Fibroblast of skin of left biceps (primary cell): ENCODE measurements around the gene OTOP3.

Experiments
- DNase-seq, 2 experiments: peaks; one replicate each; pipeline ENCODE4 v3.0.0-alpha.2; 2013; ENCODE audit warnings: low read depth in 2 of 2

The OTOP3 gene

DNA sequence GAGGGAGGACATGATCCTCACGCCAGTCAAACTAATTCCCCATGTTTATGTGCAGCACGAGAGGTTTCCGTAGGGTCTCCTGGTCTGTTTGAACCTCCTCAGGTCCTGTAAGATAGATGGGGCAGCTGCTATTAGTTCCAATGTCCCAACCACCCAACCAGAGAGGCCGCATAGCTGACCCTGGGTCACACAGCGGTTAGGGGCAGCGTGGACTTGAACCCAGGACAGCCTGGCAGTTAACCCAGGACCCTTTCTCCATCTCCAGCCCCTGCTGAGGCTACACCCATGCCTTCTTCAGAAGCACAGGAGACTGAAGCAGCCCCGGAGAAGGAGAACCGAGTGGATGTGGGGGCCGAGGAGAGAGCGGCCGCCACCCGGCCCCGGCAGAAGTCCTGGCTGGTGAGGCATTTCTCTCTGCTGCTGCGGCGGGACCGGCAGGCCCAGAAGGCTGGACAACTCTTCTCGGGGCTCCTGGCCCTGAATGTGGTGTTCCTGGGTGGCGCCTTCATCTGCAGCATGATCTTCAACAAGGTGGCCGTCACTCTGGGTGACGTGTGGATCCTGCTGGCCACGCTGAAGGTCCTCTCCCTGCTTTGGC is 5.5 kb downstream of the OTOP3 start:
- DNase-seq = no peak

- DNase-seq = no peak
These were observed 8.3 kb downstream of the OTOP3 start for GRCh38 chr17:74943808-74944522.

- DNase-seq = no peak
These were observed 9.8 kb downstream of the OTOP3 start for GRCh38 chr17:74945543-74945942.

DNA sequence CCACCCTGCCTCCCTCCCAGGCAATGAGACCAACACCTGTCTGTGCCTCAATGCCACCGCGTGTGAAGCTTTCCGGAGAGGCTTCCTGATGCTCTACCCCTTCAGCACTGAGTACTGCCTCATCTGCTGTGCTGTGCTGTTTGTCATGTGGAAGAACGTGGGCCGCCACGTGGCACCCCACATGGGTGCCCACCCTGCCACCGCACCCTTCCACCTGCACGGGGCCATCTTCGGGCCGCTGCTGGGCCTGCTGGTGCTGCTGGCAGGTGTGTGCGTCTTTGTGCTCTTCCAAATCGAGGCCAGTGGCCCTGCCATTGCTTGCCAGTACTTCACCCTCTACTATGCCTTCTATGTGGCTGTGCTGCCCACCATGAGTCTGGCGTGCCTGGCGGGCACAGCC is 10.9 kb downstream of the OTOP3 start:
- no peak for DNase-seq

DNA sequence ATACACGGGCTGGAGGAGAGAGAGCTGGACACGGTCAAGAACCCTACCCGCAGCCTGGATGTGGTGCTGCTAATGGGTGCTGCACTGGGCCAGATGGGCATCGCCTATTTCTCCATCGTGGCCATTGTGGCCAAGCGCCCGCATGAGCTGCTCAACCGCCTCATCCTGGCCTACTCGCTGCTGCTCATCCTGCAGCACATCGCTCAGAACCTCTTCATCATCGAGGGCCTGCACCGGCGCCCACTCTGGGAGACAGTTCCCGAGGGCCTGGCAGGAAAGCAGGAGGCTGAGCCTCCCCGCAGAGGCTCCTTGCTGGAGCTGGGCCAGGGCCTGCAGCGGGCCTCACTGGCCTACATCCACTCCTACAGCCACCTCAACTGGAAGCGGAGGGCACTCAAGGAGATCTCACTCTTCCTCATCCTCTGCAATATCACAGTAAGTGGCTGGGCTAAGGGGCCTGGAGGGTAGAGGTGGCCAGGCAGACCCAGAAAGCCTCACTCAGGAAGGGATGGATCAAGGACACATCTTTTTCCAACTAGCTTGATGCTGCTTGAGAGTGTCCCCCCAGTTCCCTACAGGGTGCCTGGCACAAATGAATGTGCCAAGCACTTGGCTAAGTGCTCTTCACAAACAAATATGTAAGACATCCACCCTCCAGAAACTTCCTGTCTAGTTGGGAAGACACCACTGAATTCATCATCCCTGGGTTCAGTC is 11.5 kb downstream of the OTOP3 start:
- no peak for DNase-seq

DNA sequence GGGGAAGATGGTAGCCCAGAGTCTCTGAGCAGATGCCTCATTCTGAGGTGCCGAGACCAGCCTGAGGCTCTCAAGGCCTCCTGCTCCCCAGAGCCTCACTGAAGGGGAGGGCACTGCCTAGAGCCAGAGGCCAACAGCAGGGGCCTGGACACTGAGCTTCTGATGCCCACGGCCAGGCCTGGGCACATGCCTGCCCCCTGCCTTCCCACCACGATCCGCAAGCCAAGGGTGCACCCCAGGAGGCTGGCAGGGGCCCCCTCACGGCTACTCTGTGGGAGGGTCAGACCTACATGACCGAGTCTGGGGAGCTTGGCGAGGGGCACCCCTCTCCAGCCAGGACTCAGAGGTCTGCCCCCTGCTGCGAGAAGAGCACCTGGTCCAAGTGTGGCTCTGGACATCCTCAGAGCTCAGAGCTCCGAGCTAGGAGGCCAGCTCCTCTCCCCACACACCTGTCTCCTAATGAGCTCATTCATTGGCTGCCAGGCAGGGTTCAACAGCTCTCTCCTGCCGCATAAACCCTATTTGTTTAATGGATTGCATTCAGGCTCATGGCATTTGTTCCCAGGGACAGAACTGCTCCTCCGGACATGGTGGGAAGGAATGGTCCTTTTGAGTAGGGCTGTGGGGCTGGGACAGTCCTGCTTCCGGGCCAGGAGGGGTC is 13.9 kb downstream of the OTOP3 start:
- no peak for DNase-seq

DNA sequence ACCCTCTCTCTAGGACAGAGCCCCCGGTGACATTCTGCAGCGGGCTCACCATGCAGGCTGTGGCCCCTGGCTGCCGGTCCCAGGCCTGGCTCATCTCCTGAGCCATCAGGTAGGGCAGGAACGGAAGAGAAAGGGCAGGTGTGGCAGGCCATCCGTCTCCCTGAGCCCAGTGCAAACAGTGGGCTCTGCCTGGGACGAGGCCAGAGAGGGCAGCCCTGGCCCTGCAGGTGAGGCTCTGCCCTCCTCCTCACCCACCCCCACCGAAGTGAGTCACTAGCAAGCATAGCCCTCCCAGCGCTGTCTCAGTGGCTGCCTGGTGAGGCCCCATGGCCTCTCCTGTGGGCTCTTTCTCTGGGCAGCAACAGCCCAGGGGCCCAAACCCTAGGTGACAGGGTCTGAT is 14.5 kb downstream of the OTOP3 start:
- DNase-seq = no peak

- DNase-seq = no peak
These were observed 15.4 kb downstream of the OTOP3 start for GRCh38 chr17:74951065-74951464.

GRCh38 chr17:74951680-74952421 is 16.2 kb downstream of the OTOP3 start:
- DNase-seq = no peak

DNA sequence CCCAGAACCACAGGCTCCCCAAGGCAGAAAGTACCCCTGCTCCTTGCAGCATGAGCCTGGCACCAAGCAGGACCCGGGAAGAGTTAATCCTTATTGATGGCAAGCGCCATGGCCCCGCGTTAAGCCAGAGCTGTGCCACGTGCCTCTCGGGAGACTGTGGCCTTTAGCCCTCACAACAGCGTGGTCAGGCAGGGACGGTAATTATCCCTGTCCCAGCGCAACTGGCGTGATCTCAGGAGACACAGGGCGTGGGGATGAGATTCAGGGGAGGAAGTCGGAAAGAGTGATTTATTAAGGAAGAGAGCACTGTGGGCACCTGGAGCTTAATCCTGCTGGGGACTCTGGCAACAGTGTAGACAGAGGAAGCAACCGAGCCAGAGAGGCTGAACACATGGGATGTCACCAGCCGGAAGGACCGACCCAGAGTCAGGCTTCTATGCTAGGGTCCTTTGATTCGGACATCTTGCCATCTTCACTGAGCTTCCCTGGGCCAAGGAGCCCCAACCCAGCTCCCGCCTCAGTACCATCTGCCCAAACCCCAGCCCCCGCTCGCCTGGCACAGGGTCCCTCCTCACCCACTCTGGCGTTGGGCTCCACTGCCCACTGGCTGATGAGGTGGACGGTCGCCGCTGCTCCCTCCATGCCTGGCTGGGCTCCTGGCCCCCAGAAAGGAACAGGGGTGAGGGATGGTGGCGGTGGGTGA is 16.9 kb downstream of the OTOP3 start:
- no peak for DNase-seq

DNA sequence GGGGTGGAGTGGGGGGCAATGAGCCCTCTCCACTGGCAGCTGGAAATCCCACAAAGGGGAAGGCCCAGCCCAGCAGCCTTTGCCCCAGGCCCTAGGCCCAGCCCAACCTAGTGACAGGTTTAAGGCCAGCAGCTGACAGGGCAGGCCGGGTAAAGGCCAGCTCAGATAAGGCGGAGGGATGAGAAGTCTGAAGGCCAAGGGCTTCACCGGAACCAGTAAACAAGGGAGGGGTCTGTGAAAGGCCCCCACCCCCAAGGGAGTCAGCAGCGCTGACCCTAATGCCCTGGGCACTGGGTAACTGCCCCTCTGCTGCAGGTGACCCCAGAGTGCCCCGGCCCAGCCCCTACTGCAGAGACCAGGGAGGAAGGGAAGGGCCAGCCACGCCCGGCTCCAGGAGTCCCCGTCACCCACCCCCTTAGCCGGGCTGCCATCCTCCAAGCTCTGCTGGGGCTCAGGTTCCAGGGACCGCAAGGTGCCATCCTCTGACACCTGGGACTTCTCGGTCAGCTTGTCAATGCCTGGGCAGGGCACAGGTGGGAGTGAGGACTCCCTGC is 17.5 kb downstream of the OTOP3 start:
- DNase-seq = no peak

DNA sequence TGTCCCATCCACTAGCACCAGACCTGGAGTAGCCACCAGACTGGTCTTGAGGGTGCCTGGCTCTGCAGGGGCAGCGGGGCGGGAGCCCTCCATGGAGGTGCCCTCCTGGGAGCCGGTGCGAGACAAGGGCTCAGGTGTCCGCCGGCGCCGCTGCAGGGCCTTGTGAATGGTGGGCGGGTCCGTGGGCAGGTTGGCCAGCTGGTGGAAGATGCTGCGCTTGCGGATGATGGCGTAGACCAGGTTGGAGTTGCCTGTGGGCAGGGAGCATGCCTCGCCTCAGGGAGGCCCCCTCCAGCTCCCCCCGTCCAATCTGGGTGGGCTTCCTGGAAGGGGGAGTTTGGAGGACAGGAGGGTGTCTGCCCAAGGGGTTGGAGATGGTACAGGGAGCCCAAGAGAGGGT is 18.4 kb downstream of the OTOP3 start:
- no peak for DNase-seq

DNA sequence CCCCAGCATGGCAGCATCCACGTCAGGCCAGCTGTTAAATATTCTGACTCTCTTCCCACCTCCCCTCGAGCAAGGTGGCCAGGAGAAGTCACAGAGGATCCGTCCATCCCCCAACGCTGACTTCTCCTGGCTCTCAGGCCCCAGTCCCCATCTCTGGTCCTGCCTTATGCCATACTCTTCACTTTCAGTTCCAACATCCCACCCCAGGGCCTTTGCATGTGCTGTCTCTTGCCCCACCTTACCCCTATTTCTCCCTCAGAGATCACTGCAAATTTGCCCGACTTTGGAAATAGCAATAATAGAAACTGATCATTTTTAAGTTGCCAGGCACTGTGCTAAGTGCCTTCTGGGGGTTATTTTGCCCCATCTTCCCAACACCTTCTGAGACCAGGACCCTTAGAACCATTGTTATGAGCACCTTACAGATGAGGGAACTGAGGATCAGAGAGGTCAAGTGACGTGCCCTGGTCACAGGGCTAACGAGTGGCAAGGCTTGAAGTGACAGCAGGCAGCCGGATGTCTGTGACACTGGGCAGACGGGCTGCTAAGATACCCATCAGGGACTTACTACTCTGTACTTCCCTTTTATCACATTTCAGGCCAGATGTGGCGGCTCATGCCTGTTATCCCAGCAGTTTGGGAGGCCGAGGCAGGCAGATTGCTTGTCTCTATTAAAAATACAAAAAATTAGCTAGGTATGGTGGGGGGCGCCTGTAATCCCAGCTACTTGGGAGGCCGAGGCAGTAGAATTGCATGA is 19.1 kb downstream of the OTOP3 start:
- no peak for DNase-seq

GRCh38 chr17:74956093-74956492 is 20.4 kb downstream of the OTOP3 start:
- no peak for DNase-seq

- DNase-seq = no peak
These were observed 22.4 kb downstream of the OTOP3 start for GRCh38 chr17:74957935-74958740.

DNA sequence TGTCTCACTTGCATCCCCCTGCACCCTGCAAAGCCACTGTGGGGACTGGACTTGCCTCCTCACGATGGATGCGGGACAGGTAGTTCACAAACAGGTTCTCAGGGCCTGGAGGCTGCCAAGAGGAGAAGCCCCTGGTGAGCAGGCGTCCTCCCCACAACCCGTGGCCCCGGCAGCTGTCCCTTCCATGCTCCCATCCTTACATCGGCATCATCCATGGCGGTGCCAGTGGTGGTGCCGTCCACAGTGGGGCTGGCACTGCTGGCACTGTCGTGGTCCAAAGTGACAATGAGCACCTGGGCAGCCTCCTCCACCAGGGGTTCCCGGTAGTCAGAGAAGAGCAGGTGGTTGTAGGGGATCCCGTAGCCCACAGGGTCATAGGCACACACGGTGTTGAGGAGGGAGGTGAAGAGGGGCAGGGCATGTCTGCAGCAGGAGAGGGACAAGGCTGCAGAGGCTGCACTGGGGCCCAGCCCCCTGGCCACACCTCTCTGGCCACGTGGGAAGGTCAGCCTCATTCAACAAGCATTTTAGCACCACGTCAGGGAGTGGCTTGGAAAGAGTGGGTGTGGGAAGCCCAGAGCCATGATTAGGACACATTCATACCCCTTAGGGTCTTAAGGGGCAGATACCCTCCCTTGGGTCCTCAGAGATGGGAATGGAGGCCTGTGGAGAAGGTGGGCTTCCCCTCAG is 24.3 kb downstream of the OTOP3 start:
- no peak for DNase-seq

GRCh38 chr17:74960570-74961342 is 25.1 kb downstream of the OTOP3 start:
- DNase-seq = no peak
